B cell (primary cell): ENCODE results near the gene TPP2.

Experiments used
- CTCF ChIP-seq: fragments of 200-600 bp; IDR thresholded peaks from one replicate; pipeline ENCODE4 v1.8.0; 2022; ENCODE audit warnings: antibody characterized with exemption, mild to moderate bottlenecking
- EZH2 ChIP-seq: IDR thresholded peaks from 2 replicates; pipeline ENCODE4 v1.6.1; 2012; ENCODE audit warnings: borderline replicate concordance, low read depth, mild to moderate bottlenecking, moderate library complexity, low read length; ENCODE audit not compliant: insufficient read depth, poor library complexity, severe bottlenecking

- TF ChIP-seq CTCF, result no peak
- TF ChIP-seq EZH2, result no peak
These were observed 30.3 kb upstream of the TPP2 start for GRCh38 chr13:102566513-102566912.
